Stomach smooth muscle (tissue), 2 donors: Measurements from ENCODE around the gene SLC17A7.

Source experiments
- H3K27ac ChIP-seq: one replicate; pipeline ENCODE4 v1.7.0; 2013; ENCODE audit warnings: mild to moderate bottlenecking, low read length, inconsistent platforms
- H3K27me3 ChIP-seq, 2 donors: one replicate each; pipeline ENCODE4 v1.7.0; 2013; ENCODE audit warnings: low read length in 2 of 2; ENCODE audit not compliant: insufficient read depth in 2 of 2, control insufficient read depth in 1 of 2
- H3K36me3 ChIP-seq, 2 donors: one replicate each; pipeline ENCODE4 v1.7.0; 2013; ENCODE audit warnings: low read length in 2 of 2; ENCODE audit not compliant: control insufficient read depth in 2 of 2, insufficient read depth in 2 of 2
- H3K4me1 ChIP-seq: one replicate; pipeline ENCODE4 v1.7.0; 2013; ENCODE audit warnings: low read length; ENCODE audit not compliant: control insufficient read depth, insufficient read depth
- H3K4me3 ChIP-seq, 2 donors: one replicate each; pipeline ENCODE4 v1.7.0; 2013; ENCODE audit warnings: low read length in 2 of 2
- H3K9ac ChIP-seq, 2 donors: one replicate each; pipeline ENCODE4 v1.7.0; 2013; ENCODE audit warnings: low read length in 2 of 2, mild to moderate bottlenecking in 1 of 2
- H3K9me3 ChIP-seq, 2 donors: one replicate each; pipeline ENCODE4 v1.7.0; 2013; ENCODE audit warnings: low read length in 2 of 2; ENCODE audit not compliant: control insufficient read depth in 2 of 2
- donor health status: healthy.
- donor health status: Pancreatic carcinoma.

Gene SLC17A7

DNA sequence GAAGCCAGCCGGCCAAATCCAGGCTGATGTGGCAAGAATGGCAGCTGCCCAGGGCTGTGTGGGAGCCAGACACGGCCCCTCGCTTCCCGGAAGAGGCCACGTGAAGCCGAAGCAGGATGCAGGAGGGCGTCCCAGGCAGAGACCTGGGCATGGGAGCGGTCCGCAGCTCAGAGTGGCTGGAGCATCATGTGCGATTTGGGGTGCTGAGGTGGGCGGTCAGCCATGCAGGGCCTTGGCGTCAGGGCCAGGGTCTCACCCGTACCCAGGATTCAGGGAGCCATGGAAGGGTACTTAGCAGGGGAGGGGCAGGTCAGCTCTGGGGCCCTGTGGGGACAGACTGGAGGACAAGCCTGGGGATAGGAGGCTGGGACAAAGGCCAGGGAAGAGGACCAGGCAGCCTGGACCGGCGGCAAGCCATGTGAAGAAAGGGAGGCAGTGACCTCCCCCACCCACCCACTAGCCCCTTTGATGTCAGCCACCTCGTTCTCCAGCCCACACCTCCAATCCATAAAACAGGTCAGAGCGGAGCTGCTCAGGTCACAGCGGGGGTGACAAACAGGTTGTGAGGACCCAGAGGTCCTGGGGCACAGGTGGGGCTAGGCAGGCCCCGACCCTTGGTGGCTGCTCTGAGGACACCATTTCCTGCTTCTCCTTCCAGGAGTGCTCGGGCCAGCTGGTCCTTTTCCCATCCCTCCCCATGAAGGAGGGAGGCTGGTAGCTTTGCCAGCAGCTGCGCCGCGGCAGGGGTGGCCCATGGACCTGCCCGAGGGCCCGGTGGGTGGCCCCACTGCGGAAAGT is 51.0 kb downstream of the SLC17A7 start:
- Histone ChIP-seq H3K9ac (no peak overlapping the region), H3K27ac (no peak overlapping the region), H3K4me3 (no peak overlapping the region), H3K27me3 (peaks cover 16 to 17% of the 10 kb centered on the region in 2 donors), H3K9me3 (no peaks in the 10 kb centered on the region), H3K4me1 (no peaks in the 10 kb centered on the region), H3K36me3 (no peaks in the 10 kb centered on the region)

DNA sequence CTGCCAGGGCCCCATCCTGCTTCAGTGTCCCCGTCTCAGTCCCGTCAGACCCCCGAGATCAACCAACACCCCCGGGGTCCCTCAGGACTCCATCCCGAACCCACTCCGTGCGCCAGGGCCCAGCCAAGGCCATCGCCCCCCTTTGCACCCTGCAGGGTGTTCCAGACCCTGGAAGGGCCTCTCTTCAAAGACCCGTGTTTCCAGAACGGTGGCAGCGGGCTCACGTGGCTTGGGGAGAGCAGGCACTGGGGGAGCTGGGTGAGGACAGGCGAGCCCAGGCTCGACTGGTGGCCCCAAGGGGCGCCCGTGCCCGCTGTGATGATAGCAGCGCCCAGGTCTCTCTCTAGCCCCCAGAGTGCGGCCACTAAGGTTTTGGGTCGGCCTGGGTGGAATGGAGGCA is 51.9 kb downstream of the SLC17A7 start:
- Histone ChIP-seq H3K4me3 (no peak overlapping the region), H3K9me3 (no peaks in the 10 kb centered on the region), H3K36me3 (no peaks in the 10 kb centered on the region), H3K27me3 (peaks cover 10 to 13% of the 10 kb centered on the region in 2 donors), H3K9ac (no peak overlapping the region), H3K27ac (no peak overlapping the region), H3K4me1 (no peaks in the 10 kb centered on the region)

DNA sequence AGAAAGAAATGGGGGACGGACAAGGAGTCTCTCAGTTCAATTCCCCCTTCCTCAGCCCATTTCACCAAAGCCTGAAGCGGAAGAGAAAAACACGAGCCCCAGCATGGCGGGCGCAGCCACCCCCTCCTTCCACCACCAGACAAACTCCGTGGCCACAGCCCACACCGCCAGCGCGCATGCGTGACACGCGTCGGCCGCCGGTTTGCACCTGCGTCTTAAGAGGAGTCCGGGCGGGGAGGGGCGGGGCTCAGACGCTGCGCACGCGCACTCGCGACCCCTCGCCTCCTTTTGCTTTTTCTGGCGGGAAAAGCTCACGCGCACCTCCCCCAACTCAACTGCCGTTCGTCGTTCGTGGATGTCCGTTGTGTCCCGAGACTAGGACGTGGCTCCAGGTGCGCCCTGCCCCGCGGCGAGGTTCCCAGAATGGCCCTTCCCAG is 53.4 kb downstream of the SLC17A7 start, which contains the start of gene KASH5:
Gene KASH5 (plus strand): TSS at position 314 of the 437 bp plus-strand sequence. CDS start 2,635 bp downstream, outside the sequence.
- no peaks in the 10 kb centered on the region for H3K4me1 ChIP-seq
- H3K9me3 ChIP-seq, result no peaks in the 10 kb centered on the region
- no peak within 1 kb of the TSS for H3K9ac ChIP-seq
- no peaks in the 10 kb centered on the region for H3K36me3 ChIP-seq
- peak within 1 kb of the TSS in 1 of 2 donors; percentile 15 for H3K4me3 ChIP-seq
- no peak within 1 kb of the TSS for H3K27ac ChIP-seq
- H3K27me3 ChIP-seq, result peaks cover 2 to 11% of the 10 kb centered on the region in 2 donors

DNA sequence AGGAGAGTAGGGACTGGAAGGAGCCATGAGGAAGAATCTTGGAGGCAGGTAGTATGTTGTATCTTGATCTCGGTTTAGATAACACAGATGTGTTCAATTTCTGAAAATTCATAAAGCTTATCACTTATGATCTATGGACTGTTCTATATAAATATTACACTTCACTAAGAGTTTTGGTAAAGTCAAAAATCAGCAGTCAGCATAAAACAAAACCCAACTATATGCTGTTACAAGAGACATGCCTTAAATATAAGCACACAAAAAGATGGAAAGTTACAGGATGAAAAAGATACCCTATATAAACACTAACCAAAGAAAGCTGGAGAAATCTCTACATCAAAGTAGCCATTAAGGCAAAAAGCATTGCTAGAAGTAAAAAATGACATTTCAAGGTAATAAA is 57.7 kb downstream of the SLC17A7 start:
- H3K4me1 ChIP-seq, result no peaks in the 10 kb centered on the region
- H3K9ac ChIP-seq, result no peak overlapping the region
- no peak overlapping the region for H3K4me3 ChIP-seq
- H3K36me3 ChIP-seq, result no peaks in the 10 kb centered on the region
- H3K27me3 ChIP-seq, result peaks cover 0 to 2% of the 10 kb centered on the region in 2 donors
- no peak overlapping the region for H3K27ac ChIP-seq
- H3K9me3 ChIP-seq, result peaks cover 3 to 5% of the 10 kb centered on the region in 2 donors

GRCh38 chr19:49382639-49383038 is 58.7 kb downstream of the SLC17A7 start:
- Histone ChIP-seq H3K27me3 (peaks cover 0 to 2% of the 10 kb centered on the region in 2 donors), H3K4me1 (no peaks in the 10 kb centered on the region), H3K36me3 (no peaks in the 10 kb centered on the region), H3K4me3 (no peak overlapping the region), H3K9ac (no peak overlapping the region), H3K9me3 (peaks cover 3 to 5% of the 10 kb centered on the region in 2 donors), H3K27ac (no peak overlapping the region)

GRCh38 chr19:49380391-49380790 is 60.9 kb downstream of the SLC17A7 start:
- Histone ChIP-seq H3K27me3 (no peaks in the 10 kb centered on the region), H3K27ac (no peak overlapping the region), H3K36me3 (no peaks in the 10 kb centered on the region), H3K9me3 (peaks cover 3 to 5% of the 10 kb centered on the region in 2 donors), H3K4me3 (no peak overlapping the region), H3K4me1 (no peaks in the 10 kb centered on the region), H3K9ac (no peak overlapping the region)
